IMR-90 (cell line): ENCODE results near the gene RALGAPB.

Source experiments
- CEBPB ChIP-seq: IDR thresholded peaks from 2 replicates; pipeline ENCODE4 v1.6.1; 2012; ENCODE audit warnings: low read depth, low read length, improper control_type of control experiment
- FOS ChIP-seq: fragments of 150-350 bp; IDR thresholded peaks from 2 replicates; pipeline ENCODE4 v1.6.1; 2016; ENCODE audit warnings: low read depth, low read length
- MAFK ChIP-seq: IDR thresholded peaks from 2 replicates; pipeline ENCODE4 v1.6.1; 2012; ENCODE audit warnings: low read depth, low read length, improper control_type of control experiment
- NFE2L2 ChIP-seq: fragments of 150-350 bp; IDR thresholded peaks from 2 replicates; pipeline ENCODE4 v1.6.1; 2016; ENCODE audit warnings: low read depth, mild to moderate bottlenecking, low read length
- POLR2A ChIP-seq: IDR thresholded peaks from 2 replicates; pipeline ENCODE4 v1.6.1; 2012; ENCODE audit warnings: mild to moderate bottlenecking, low read depth, low read length
- TF ChIP-seq, protein P1 (sequence below): conservative IDR thresholded peaks from 2 replicates; pipeline ENCODE4 v1.5.1; 2012; ENCODE audit warnings: mild to moderate bottlenecking, low read depth, low read length, improper control_type of control experiment

GRCh38 chr20:38600057-38600456 is 127.4 kb downstream of the RALGAPB start:
- TF ChIP-seq, protein P1, sequence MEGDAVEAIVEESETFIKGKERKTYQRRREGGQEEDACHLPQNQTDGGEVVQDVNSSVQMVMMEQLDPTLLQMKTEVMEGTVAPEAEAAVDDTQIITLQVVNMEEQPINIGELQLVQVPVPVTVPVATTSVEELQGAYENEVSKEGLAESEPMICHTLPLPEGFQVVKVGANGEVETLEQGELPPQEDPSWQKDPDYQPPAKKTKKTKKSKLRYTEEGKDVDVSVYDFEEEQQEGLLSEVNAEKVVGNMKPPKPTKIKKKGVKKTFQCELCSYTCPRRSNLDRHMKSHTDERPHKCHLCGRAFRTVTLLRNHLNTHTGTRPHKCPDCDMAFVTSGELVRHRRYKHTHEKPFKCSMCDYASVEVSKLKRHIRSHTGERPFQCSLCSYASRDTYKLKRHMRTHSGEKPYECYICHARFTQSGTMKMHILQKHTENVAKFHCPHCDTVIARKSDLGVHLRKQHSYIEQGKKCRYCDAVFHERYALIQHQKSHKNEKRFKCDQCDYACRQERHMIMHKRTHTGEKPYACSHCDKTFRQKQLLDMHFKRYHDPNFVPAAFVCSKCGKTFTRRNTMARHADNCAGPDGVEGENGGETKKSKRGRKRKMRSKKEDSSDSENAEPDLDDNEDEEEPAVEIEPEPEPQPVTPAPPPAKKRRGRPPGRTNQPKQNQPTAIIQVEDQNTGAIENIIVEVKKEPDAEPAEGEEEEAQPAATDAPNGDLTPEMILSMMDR: no peak
- TF ChIP-seq NFE2L2: no peak
- no peak for TF ChIP-seq MAFK
- no peak for TF ChIP-seq POLR2A
- no peak for TF ChIP-seq FOS
- no peak for TF ChIP-seq CEBPB
